ENCODE measurements around the gene GSTM1. TPM values are rescaled to one million over a fixed set of nuclear protein-coding genes. Genes with fewer than 3 reads are reported as not detected.

GSTM1 gene
- total RNA-seq, 1 donor from 2014 or later = 13.8 TPM

- Mint-ChIP-seq H3K36me3 (no peaks in the 10 kb centered on the region), H3K4me3 (no peak overlapping the region), H3K27ac (no peak overlapping the region), H3K4me1 (peaks cover 13% of the 10 kb centered on the region), H3K27me3 (ENCODE audit: insufficient read depth, low read depth) (peaks cover 3% of the 10 kb centered on the region), H3K9me3 (peaks cover 16% of the 10 kb centered on the region)
- no peak for DNase-seq (ENCODE audit: low spot score)
- Histone ChIP-seq H4K20me1 (ENCODE audit: low read depth) (no peaks in the 10 kb centered on the region), H3K4me1 (no peaks in the 10 kb centered on the region), H3K9ac (no peak overlapping the region), H3K36me3 (no peaks in the 10 kb centered on the region), H3K79me2 (ENCODE audit: low read depth) (no peaks in the 10 kb centered on the region), H3K27ac (no peak overlapping the region), H2AFZ (replicated peaks) (peak overlapping the region; percentile 80), H3K4me3 (no peak overlapping the region), H3K9me3 (ENCODE audit: low read depth) (no peaks in the 10 kb centered on the region), H3K4me2 (peak overlapping the region; percentile 1), H3F3A (ENCODE audit: low read depth) (no peaks in the 10 kb centered on the region), H3K27me3 (peaks cover 43% of the 10 kb centered on the region)
- TF ChIP-seq CTCF (IDR thresholded peaks at IDR 0.05) (peak; percentile 33), EZH2phosphoT487 (IDR thresholded peaks at IDR 0.05) (no peak)
Observed at GRCh38 chr1:109649491-109649914, 38.1 kb upstream of the GSTM1 start.

GRCh38 chr1:109650609-109651008 is 37.0 kb upstream of the GSTM1 start:
- no peaks in the 10 kb centered on the region for H3K36me3 ChIP-seq
- H3K4me2 ChIP-seq = no peak overlapping the region
- peaks cover 10% of the 10 kb centered on the region for H3K9me3 Mint-ChIP-seq

GRCh38 chr1:109652402-109652801 is 35.2 kb upstream of the GSTM1 start:
- H3K4me1 ChIP-seq = peaks cover 3% of the 10 kb centered on the region
- H3K9me3 ChIP-seq (ENCODE audit: low read depth) = no peaks in the 10 kb centered on the region
- H3K9me3 Mint-ChIP-seq = no peaks in the 10 kb centered on the region
- peaks cover 55% of the 10 kb centered on the region for H3K27me3 ChIP-seq
- H3K27me3 Mint-ChIP-seq (ENCODE audit: insufficient read depth, low read depth) = peaks cover 7% of the 10 kb centered on the region
- peaks cover 11% of the 10 kb centered on the region for H3K4me1 Mint-ChIP-seq
- no peak for DNase-seq (ENCODE audit: low spot score)
- no peak overlapping the region for H3K4me3 ChIP-seq
- H3K4me2 ChIP-seq = no peak overlapping the region
- H3K27ac ChIP-seq = no peak overlapping the region
- no peaks in the 10 kb centered on the region for H3K36me3 Mint-ChIP-seq
- no peak for TF ChIP-seq EZH2 (IDR thresholded peaks at IDR 0.05)
- TF ChIP-seq CTCF (IDR thresholded peaks at IDR 0.05) = no peak
- TF ChIP-seq EZH2phosphoT487 (IDR thresholded peaks at IDR 0.05) = no peak
- no peaks in the 10 kb centered on the region for H3K36me3 ChIP-seq
- H4K20me1 ChIP-seq (ENCODE audit: low read depth) = no peaks in the 10 kb centered on the region
- H2AFZ ChIP-seq (replicated peaks) = no peak overlapping the region
- H3F3A ChIP-seq (ENCODE audit: low read depth) = peaks cover 4% of the 10 kb centered on the region
- H3K27ac Mint-ChIP-seq = no peak overlapping the region
- no peak overlapping the region for H3K4me3 Mint-ChIP-seq
- H3K79me2 ChIP-seq (ENCODE audit: low read depth) = no peaks in the 10 kb centered on the region
- no peak overlapping the region for H3K9ac ChIP-seq

More at GRCh38 chr1:109650609-109651008, 37.0 kb upstream of the GSTM1 start:
- H2AFZ ChIP-seq (replicated peaks) = no peak overlapping the region
- H3K27me3 Mint-ChIP-seq (ENCODE audit: insufficient read depth, low read depth) = peaks cover 6% of the 10 kb centered on the region
- no peak for TF ChIP-seq CTCF (IDR thresholded peaks at IDR 0.05)
- no peak overlapping the region for H3K4me3 Mint-ChIP-seq
- H3F3A ChIP-seq (ENCODE audit: low read depth) = peaks cover 3% of the 10 kb centered on the region
- H3K4me3 ChIP-seq = no peak overlapping the region
- DNase-seq (ENCODE audit: low spot score) = no peak
- H3K27ac ChIP-seq = no peak overlapping the region
- no peaks in the 10 kb centered on the region for H4K20me1 ChIP-seq (ENCODE audit: low read depth)
- H3K9ac ChIP-seq = no peak overlapping the region
- H3K27ac Mint-ChIP-seq = no peak overlapping the region
- no peaks in the 10 kb centered on the region for H3K79me2 ChIP-seq (ENCODE audit: low read depth)
- H3K4me1 ChIP-seq = peaks cover 3% of the 10 kb centered on the region
- peaks cover 9% of the 10 kb centered on the region for H3K4me1 Mint-ChIP-seq
- H3K9me3 ChIP-seq (ENCODE audit: low read depth) = no peaks in the 10 kb centered on the region
- peaks cover 54% of the 10 kb centered on the region for H3K27me3 ChIP-seq
- no peaks in the 10 kb centered on the region for H3K36me3 Mint-ChIP-seq

Measured in neural progenitor cell (in vitro differentiated cells).